ENCODE data around the gene MOK. TPM values are rescaled to one million over a fixed set of nuclear protein-coding genes. Genes with fewer than 3 reads are reported as not detected.
"Not testable (repeated sequence)": the region's sequence is repeated elsewhere in the genome, so short reads cannot be mapped to it uniquely, and the experiment has no call there.

MOK gene
- polyA plus RNA-seq, 10 donors, result 6.3 to 15.5 (median 9.2) TPM

DNA sequence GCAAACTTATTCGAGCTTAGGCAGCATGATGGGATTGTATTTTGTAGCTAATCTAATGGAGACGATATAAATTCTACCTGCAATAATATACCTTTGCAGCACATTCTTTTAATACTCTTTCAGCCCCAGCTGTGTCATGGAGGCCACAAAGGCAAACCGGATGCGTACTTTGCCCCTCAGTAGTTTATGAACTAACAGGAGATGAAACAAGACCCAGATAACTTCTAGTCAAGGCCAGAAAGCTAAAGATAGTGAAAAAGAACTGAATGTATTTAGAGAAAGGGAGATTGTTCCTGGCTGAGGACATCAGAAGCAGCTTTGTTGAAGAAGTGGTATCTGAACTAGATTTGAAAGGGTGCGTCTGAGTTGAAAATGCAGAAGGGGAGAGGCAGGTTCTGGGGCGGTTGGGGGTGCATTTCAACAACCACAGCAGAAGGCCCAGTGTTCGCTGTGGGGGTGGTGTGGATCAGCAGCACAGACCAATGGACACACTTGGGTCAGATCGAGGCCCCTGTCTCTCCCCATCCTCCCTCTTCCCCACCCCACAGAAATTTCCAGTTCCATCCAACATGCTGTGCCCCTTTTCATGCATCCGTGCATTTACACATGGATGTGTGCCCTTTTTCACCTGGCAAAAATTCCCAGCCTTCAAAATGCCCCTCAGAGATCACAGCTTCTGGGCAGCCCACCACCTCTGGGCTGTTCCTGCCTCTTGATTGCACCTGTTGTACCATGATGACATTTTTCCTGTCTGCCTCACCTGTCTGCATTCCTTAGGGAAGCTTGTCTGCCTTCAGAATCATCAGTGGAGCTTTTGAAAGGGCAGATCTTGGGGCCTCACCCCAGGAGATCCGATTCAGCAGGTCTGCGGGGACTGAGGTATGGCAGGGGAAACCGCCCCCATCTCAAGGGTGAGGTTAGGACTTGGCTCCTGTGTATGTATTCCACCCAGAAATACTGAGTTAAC is 16.8 kb upstream of the MOK start:
- DNase-seq, result no peak

- DNase-seq, result no peak
Observed at GRCh38 chr14:102320671-102321455, 15.9 kb upstream of the MOK start.

GRCh38 chr14:102320033-102320660 is 15.2 kb upstream of the MOK start:
- peak in 2 of 3 donors; percentile 55 to 79 for DNase-seq

DNA sequence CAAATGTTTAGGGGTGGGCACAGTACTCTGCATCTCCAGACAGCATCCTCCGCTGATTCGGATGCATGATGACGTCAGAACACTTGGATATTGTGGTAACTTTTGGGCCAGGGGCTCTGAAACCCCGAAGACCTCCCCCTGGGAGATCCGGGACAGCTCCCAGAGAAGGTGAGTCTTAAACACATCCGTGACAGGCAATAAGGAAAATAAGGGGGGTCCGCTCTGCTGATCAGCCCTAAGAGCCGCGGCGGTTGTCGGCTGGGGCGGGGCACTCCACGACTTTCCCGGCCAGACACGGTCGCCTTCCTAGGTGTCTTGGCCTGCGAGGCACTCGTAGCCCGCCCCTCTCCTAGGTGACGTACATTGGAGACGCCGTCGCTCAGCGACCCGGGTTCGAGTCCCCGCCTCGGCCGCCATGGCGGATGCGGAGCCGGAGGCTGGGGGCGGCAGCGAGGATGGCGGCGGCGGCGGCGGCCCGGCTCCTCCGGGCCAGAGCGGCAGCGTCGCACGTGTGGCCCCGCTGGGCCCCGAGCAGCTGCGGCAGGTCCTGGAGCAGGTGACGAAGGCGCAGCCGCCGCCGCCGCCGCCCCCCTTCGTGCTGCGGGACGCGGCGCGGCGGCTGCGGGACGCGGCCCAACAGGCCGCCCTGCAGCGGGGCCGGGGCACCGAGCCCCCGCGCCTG is 14.5 kb upstream of the MOK start, which contains the start of gene ZNF839:
Gene ZNF839 (plus strand): TSS at position 396 of the 682 bp plus-strand sequence. CDS start 20 bp downstream, at position 416.
- DNase-seq, result peak; percentile 90 to 96 (median 94)

- DNase-seq, result peak in 1 of 3 donors; percentile 39
Observed at GRCh38 chr14:102318781-102319276, 13.9 kb upstream of the MOK start.

DNA sequence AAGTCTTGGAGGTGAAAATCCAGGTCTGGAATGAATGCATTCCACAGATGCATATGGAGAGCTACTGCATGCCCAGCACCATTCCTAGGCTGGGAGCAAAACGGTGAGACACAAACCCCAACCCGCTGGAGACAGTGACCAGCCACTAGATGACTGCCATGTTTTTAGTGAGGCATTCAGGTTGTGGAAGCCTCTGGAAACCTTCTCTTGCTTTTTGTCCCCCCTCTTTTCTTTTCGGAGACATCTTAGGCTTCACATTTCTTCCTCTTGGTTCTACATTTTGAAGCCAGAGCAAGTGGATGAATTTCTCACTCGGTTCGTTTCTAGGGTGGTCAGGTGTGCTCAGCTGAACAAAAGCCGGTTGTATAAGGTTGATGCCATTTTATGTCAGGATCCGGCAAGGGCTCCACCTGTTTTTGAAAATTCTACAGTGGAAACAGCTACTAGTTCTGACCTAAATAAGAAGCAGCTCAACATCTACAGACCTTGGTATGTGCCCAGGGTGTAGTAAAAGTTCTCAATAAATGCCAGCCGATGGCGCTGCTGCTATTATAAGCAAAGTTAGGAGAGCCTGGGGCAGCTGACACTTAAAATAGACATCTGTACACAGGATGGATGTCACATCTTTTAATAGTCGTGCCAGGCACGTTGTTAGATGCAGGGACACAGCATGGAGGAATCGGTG is 12.7 kb upstream of the MOK start:
- peak; percentile 42 to 59 (median 45) for DNase-seq

DNA sequence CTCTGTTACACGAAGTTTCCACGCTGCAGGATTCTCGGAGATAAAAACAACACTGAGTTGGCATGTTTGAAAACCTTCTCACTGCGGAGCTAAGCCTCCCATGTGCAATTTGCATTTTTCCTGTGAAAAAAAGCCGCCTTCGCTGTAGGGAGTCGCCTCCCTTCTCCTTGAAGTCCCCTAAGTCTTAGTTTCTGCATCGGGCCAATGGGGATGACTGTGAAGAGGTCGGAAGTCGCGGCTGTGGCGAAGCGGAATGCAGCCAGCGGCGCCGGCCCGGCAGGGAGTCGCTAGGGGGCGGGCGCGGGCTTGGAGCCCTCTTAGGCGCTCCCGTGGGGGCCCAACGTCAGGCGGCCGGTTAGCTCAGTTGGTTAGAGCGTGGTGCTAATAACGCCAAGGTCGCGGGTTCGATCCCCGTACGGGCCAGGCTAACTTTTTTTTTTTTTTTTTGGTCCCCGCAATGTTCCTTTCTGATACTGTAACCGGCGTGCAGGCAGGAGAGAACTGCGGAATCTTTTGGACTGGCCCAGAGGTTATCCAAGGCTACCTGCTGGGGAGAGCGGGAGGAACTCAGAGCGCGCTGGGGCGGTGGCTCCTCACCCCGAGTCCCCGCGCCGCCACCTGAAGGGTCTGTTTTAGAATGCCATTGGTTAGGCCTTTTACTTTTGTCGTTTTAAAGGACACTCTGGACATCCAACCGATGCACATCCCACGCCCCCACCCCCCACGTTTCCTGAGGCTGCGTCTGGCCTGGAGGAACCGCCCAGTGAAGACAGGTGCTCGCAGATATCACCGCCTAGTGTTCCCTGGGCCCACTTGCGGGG is 12.0 kb upstream of the MOK start:
- peak; percentile 91 to 96 (median 94) for DNase-seq

DNA sequence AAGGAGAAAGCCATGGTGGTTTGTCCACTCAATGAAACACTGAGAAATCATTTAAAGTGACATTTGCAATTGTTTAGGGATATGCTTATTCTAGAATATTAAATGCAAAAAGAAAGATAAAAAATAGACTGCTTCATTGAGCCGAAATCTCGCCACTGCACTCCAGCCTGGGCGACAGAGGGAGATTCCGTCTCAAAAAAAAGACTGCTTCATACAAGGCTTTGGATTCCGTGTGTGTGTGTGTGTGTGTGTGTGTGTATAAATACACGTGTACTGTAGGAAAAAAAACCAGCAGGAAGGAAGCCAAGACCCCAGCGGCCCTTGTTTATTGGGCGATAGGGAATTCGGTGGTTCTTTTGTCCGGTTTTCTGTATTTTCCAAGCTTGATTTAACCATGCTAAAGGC is 11.4 kb upstream of the MOK start:
- DNase-seq, result peak in 2 of 3 donors; percentile 69 to 84

GRCh38 chr14:102315121-102315520 is 10.2 kb upstream of the MOK start:
- no peak for DNase-seq

DNA sequence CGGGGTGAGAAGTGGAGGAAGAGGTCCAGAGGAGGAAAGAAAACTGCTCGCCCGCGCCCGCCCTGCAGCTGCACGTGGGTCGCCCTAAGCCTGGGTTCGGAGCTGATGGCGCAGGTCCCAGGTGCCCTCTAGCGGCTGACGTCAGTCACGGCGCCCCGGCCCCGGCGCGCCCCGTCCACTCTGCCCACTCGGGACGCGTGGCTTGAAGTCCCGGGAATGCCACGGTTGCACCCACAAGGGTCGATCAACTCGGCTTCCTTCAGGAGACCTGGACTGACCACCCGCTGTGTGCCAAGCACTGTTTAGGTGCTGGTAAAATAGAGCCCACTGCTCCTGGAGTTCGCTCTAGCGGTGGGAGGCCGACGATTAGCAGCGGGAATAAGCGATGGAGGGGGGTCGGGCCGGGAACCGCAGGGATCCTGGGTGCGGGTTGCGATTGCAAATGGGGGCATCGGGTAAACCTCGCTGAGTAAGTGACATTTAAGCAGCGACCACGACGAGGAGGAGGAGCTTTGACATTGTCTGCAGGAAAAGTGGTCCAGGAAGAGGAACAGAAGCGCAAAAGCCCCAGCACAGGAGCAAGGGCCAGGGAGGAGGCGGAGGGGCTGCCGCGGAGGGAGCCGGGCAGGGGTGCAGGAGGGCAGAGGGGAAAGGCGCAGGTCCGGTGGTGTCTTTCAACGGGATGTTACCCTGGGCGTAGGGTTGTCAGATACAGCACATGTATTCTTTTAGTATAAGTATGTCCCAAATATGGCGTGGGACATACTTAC is 9.5 kb upstream of the MOK start:
- peak; percentile 76 to 95 (median 86) for DNase-seq

DNA sequence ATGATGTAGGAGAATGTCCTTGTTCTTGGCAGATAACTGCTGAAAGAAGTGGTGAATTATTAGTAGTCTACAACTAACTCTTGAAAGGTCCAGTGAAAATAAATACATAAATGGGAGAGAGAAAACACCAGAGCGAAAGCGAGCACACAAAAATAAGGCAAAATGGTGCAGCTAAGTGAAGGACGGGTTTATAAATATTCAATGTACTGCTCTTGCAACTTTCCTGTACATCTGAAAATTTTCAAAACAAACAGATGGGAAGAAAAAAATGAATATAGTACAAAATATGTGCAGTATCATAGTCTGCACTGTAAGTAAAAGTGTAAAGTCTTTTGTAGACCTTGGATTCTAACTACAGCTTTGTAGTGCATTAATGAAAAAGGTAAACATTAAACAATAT is 1.3 kb downstream of the MOK start:
- no peak for DNase-seq

GRCh38 chr14:102298303-102299070 is 6.5 kb downstream of the MOK start:
- not testable (repeated sequence) for DNase-seq

- no peak for DNase-seq
Observed at GRCh38 chr14:102297436-102298170, 7.4 kb downstream of the MOK start.

DNA sequence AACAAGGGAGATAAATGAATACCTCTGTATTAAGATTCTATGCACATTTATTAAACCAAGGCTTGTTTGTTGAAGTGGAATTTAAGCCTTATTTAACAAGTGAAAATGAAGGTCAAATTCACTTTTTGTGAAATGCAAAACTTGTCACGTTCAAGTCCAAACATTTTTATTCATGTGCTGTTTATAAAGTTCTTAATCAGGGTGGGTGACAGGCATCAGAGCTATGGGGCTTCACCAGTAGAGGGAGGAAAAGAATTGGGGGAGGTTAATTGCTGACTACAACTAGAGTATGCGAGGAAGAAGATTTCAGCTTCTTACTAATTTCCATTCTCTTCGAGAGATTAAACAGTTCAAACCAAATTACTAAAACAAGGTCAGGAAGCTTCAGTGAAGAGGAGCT is 9.7 kb downstream of the MOK start:
- no peak for DNase-seq

- no peak for DNase-seq
Observed at GRCh38 chr14:102293781-102294180, 11.2 kb downstream of the MOK start.

- no peak for DNase-seq
Observed at GRCh38 chr14:102292441-102292840, 12.5 kb downstream of the MOK start.

DNA sequence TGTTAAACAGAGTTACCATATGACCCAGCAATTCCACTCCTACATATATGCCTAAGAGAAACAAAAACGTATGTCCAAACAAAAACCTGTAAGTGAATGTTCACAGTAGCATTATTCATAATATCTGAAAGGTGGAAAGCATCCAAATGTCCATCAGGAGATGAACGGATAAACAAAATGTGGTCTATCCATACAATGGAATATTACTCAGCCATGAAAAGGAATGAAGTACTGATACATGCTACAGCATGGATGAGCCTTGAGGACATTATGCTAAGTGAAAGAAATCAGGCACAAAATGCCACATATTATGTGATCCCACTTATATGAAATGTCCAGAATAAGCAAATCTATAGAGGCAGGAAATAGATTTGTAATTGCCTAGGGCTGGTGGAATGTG is 16.8 kb downstream of the MOK start:
- DNase-seq, result no peak
